Stimulated activated CD8-positive, alpha-beta memory T cell treated with anti-CD3 and anti-CD28 coated beads, Interleukin-12 subunit alpha, Interleukin-12 subunit beta, amount 100 ng/mL, for 1 hour (primary cell): ENCODE data around the gene BLACAT1.
"Not testable (repeated sequence)": the region's sequence is repeated elsewhere in the genome, so short reads cannot be mapped to it uniquely, and the experiment has no call there.

Source experiments
- DNase-seq: peaks from one replicate; pipeline ENCODE4 v3.0.0-alpha.2; 2020; ENCODE audit warnings: low read depth

The BLACAT1 gene

GRCh38 chr1:205417870-205418635 lies 37.8 kb downstream of the BLACAT1 start:
- DNase-seq, result no peak

GRCh38 chr1:205416322-205416721 lies 39.5 kb downstream of the BLACAT1 start:
- DNase-seq, result no peak

- no peak for DNase-seq
Observed at GRCh38 chr1:205410581-205411298, 45.1 kb downstream of the BLACAT1 start.

GRCh38 chr1:205407970-205408369 lies 47.9 kb downstream of the BLACAT1 start:
- no peak for DNase-seq

DNA sequence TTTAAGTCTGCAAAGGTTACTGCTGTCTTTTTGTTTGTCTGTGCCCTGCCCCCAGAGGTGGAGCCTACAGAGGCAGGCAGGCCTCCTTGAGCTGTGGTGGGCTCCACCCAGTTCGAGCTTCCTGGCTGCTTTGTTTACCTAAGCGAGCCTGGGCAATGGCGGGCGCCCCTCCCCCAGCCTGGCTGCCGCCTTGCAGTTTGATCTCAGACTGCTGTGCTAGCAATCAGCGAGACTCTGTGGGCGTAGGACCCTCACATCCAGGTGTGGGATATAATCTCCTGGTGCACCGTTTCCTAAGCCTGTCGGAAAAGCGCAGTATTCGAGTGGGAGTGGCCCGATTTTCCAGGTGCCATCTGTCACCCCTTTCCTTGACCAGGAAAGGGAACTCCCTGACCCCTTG lies 49.6 kb downstream of the BLACAT1 start:
- DNase-seq, result not testable (repeated sequence)
